ENCODE measurements around the gene ANTXRL. TPM values are rescaled to one million over a fixed set of nuclear protein-coding genes. Genes with fewer than 3 reads are reported as not detected.

ANTXRL gene
- not detected in 2 replicates for total RNA-seq

DNA sequence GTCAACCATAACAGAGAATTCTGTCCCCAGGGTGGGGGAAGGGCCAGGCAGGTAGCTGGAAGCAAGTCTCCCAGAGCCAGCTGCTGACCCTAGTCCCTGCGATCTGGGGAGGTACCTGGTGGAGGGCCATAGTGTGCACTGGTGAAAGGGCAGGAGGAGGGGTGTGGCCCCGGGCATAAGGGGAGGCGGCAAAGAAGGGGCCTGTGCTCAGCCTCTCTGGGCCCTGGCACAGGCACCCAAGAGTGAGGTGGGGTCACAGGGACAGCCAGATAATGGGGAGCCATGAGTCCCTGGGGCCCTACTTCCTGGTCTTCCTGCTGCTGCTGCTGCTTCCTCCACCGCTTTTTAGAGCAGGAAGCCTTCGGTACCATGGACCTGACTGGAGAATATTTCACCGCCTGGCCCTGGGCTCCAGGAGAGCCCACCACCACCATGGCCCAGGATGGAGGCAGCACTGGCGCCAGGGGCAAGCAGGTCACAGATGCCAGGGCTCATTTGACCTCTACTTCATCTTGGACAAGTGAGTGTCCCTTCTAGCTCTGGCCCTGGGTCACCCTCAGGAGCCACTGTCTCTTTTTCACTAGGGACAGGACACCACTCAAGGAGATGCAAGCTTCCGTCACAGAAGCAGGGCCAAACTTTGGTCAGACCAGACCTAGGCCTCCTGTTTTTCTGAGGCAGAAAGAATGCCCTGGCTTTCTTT is at the start of gene ANTXRL:
Gene ANTXRL, plus strand, starts transcription at position 7 of the 703 bp plus-strand sequence. Its CDS starts 266 bp downstream, at position 273.

DNA sequence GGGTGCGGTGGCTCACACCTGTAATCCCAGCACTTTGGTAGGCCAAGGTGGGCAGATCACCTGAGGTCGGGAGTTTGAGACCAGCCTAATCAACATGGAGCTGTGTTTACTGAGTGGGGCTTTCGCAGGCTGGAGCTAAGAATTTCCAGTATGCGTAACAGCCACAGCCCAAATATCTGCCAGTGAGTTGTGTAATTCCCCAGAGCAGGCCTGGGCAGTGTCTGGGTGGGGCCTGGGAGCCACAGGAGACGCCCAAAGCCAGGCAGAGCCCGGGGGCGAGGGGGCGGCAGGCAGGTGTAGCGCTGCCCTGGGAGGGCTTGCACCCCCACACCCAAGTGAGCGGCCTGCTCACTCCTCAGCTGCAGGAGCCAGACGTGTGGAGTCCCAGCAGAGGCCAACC is 88.6 kb downstream of the ANTXRL start, which contains the start of gene ANXA8L1:
Gene ANXA8L1, plus strand, starts transcription at position 371 of the 400 bp plus-strand sequence. CDS start 76 bp downstream, outside the sequence.

Other genes starting within 250 kb of the ANTXRL start
- gene MSMB, start 240.7 kb upstream of the ANTXRL start, total RNA-seq: 0.27 TPM in 1 of 2 replicates, not detected in the other
- gene ANXA8L1, start 88.8 kb downstream of the ANTXRL start, total RNA-seq: not detected in 2 replicates
- 0.19 TPM in 1 of 2 replicates, not detected in the other for gene NPY4R, start 179.0 kb downstream of the ANTXRL start, total RNA-seq